SK-N-SH (cell line): ENCODE measurements around the gene PAK1.

Source experiments
- CTCF ChIP-seq: fragments of 200-600 bp; sonication (generic); IDR thresholded peaks from 2 replicates; pipeline ENCODE4 v1.6.1; 2017; ENCODE audit warnings: antibody characterized with exemption, mild to moderate bottlenecking, moderate library complexity
- EP300 ChIP-seq, 2 experiments: IDR thresholded peaks; 2 replicates each; pipeline versions ENCODE4 v1.4.0 to v1.6.1; 2012; ENCODE audit warnings: borderline replicate concordance in 1 of 2, low read depth in 1 of 2, low read length in 1 of 2
- MEF2A ChIP-seq: IDR thresholded peaks from 2 replicates; pipeline ENCODE4 v1.4.0; 2012; ENCODE audit warnings: low read depth, borderline replicate concordance

DNA sequence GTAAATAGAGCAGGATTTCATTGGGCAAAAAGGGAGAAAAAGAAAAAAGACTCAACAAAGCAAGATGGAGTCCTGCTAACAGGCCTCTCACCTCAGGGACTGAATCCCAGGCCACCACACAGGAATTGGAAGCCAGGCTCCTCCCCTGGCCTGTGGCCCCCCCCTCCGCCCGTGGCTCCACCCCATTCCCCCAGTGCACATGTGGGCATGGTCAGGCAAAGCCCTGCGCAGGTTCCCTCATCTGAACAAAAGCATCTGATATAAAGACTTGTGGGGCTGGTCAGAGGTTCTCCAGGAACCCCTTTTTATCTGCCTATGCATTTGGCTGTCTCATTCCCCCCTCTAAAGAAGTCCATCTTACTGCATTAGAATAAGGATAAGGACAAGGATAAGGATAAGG lies 46.0 kb upstream of the PAK1 start:
- TF ChIP-seq CTCF (no peak), EP300 (IDR thresholded peaks at IDR 0.05; ENCODE audit: borderline replicate concordance in 1 of 2, low read depth in 1 of 2, low read length in 1 of 2) (no peak), MEF2A (no peak)
